ENCODE data around the gene DMD. TPM values are rescaled to one million over a fixed set of nuclear protein-coding genes. Genes with fewer than 3 reads are reported as not detected.
"Not testable (repeated sequence)": the region's sequence is repeated elsewhere in the genome, so short reads cannot be mapped to it uniquely, and the experiment has no call there.

DMD gene
- polyA plus RNA-seq, 3 donors: 16.2 to 19.8 (median 19.4) TPM

- DNase-seq: no peak
Observed at GRCh38 chrX:31440546-31440945, 1770.8 kb downstream of the DMD start.

GRCh38 chrX:31436424-31436823 is 1774.9 kb downstream of the DMD start:
- no peak for DNase-seq

- DNase-seq: peak; percentile 4
Observed at GRCh38 chrX:31435592-31435991, 1775.8 kb downstream of the DMD start.

- DNase-seq: no peak
Observed at GRCh38 chrX:31433856-31434255, 1777.5 kb downstream of the DMD start.

GRCh38 chrX:31429915-31430314 is 1781.4 kb downstream of the DMD start:
- DNase-seq: no peak

- peak; percentile 39 for DNase-seq
Observed at GRCh38 chrX:31423609-31424189, 1787.7 kb downstream of the DMD start.

- DNase-seq: no peak
Observed at GRCh38 chrX:31421441-31421840, 1789.9 kb downstream of the DMD start.

GRCh38 chrX:31420711-31421151 is 1790.6 kb downstream of the DMD start:
- DNase-seq: peak; percentile 14

GRCh38 chrX:31420302-31420701 is 1791.0 kb downstream of the DMD start:
- DNase-seq: no peak

GRCh38 chrX:31397119-31397518 is 1814.2 kb downstream of the DMD start:
- no peak for DNase-seq

- no peak for DNase-seq
Observed at GRCh38 chrX:31392513-31392912, 1818.8 kb downstream of the DMD start.

GRCh38 chrX:31388946-31389345 is 1822.4 kb downstream of the DMD start:
- peak; percentile 2 for DNase-seq

- no peak for DNase-seq
Observed at GRCh38 chrX:31384471-31384870, 1826.9 kb downstream of the DMD start.

- DNase-seq: no peak
Observed at GRCh38 chrX:31383991-31384390, 1827.4 kb downstream of the DMD start.

- not testable (repeated sequence) for DNase-seq
Observed at GRCh38 chrX:31378973-31379372, 1832.4 kb downstream of the DMD start.

- not testable (repeated sequence) for DNase-seq
Observed at GRCh38 chrX:31377821-31378220, 1833.5 kb downstream of the DMD start.

GRCh38 chrX:31376408-31377022 is 1834.8 kb downstream of the DMD start:
- no peak for DNase-seq

GRCh38 chrX:31374786-31375185 is 1836.6 kb downstream of the DMD start:
- DNase-seq: no peak

GRCh38 chrX:31371956-31372355 is 1839.4 kb downstream of the DMD start:
- DNase-seq: no peak

GRCh38 chrX:31367816-31368215 is 1843.5 kb downstream of the DMD start:
- DNase-seq: no peak

- DNase-seq: no peak
Observed at GRCh38 chrX:31366041-31366440, 1845.3 kb downstream of the DMD start.

- no peak for DNase-seq
Observed at GRCh38 chrX:31356275-31357212, 1854.8 kb downstream of the DMD start.

Data from renal pelvis (tissue), 4 donors.